ENCODE results near the gene ANKMY2. TPM values are rescaled to one million over a fixed set of nuclear protein-coding genes. Genes with fewer than 3 reads are reported as not detected.

The ANKMY2 gene
- polyA plus RNA-seq, 1 donor, result 22.8 TPM

GRCh38 chr7:16564909-16565426 is 80.6 kb downstream of the ANKMY2 start:
- peak; percentile 35 for DNase-seq

GRCh38 chr7:16564023-16564380 is 81.6 kb downstream of the ANKMY2 start:
- DNase-seq, result no peak

GRCh38 chr7:16563281-16564022 is 82.1 kb downstream of the ANKMY2 start:
- DNase-seq, result no peak

- no peak for DNase-seq
Observed at GRCh38 chr7:16562456-16563220, 82.9 kb downstream of the ANKMY2 start.

- no peak for DNase-seq
Observed at GRCh38 chr7:16561943-16562342, 83.6 kb downstream of the ANKMY2 start.

- no peak for DNase-seq
Observed at GRCh38 chr7:16559497-16560179, 85.9 kb downstream of the ANKMY2 start.

GRCh38 chr7:16558761-16559302 is 86.7 kb downstream of the ANKMY2 start:
- no peak for DNase-seq

DNA sequence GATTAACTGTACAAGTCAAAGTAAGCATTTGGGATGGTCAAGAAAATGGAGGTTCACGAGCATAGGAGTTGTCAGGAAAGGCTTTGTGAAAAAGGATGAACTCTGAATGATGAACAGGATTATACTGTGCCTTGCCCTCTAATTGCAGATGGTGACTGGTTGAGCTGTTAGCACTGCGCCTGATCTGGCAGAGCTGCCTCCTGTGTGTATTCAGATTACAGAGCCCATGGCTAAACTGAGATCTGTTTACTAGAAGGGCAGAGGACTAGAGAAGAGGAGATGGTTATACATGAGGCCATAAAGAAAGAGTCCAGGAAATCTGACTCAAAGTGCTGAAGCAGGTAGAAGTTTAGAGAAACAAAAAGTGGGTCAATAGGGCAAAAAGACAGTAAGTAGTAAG is 89.2 kb downstream of the ANKMY2 start:
- DNase-seq, result no peak

DNA sequence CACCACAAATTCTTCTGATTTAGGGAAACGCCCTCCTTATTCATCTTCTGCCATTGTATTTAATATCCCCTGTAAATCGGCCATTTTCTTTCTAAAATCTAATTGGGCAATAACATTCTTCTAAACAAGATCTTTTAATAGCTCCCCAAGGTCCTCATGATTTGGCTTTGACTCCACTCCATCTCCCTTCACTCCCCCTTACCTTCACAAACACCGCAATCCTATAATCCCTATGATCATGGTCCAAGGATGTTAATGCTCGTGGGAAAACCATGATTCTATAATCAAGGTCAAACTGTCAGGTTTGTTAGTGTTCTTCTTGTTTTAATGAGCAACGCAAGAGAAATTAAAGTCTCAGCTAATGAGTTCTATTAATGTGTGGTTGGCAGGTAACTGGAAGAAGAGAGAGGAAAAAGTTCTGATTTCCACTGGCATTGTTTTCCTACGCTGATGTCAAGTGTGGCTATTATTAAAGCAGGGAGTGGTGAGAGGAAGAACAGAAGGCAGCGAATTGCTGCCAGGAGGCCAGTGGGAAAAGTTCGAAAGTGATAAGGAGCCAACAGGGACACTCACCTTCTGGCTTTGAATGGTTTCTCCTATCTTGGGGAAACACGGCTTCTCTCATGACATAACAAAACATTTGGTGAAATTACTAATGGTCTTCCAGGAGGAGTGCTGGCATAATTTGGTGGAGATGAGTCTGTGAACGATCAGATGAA is 90.9 kb downstream of the ANKMY2 start:
- DNase-seq, result no peak

- DNase-seq, result no peak
Observed at GRCh38 chr7:16550671-16551070, 94.9 kb downstream of the ANKMY2 start.

Other genes with a start within 250 kb of the ANKMY2 start
- gene CRPPA, start 224.2 kb downstream of the ANKMY2 start, polyA plus RNA-seq (ENCODE audit: insufficient read length), result 4.4 TPM
- 6.1 TPM for gene SOSTDC1, start 180.0 kb downstream of the ANKMY2 start, polyA plus RNA-seq (ENCODE audit: insufficient read length)
- gene LRRC72, start 118.9 kb downstream of the ANKMY2 start, polyA plus RNA-seq (ENCODE audit: insufficient read length), result not detected
- gene BZW2, start 427 bp upstream of the ANKMY2 start, polyA plus RNA-seq (ENCODE audit: insufficient read length), result 142 TPM
- 74.1 TPM for gene TSPAN13, start 108.0 kb upstream of the ANKMY2 start, polyA plus RNA-seq (ENCODE audit: insufficient read length)
- 6.5 TPM for gene AGR2, start 159.2 kb upstream of the ANKMY2 start, polyA plus RNA-seq (ENCODE audit: insufficient read length)
- not detected for gene AGR3, start 236.2 kb upstream of the ANKMY2 start, polyA plus RNA-seq (ENCODE audit: insufficient read length)